GM12878 (cell line): ENCODE data around the gene TRRAP. TPM values are rescaled to one million over a fixed set of nuclear protein-coding genes. Genes with fewer than 3 reads are reported as not detected.

Source experiments
- ATAC-seq: fragments of 200-7000 bp; cut with Tn5 transposase; 3 replicates; pipeline ENCODE4 v1.9.1; 2020; ENCODE audit warnings: mild to moderate bottlenecking, moderate library complexity
- BruUV-seq: library from RNA; stranded (reverse); fragments of 400-500 nt; replicated peaks from 2 replicates; lab custom pipeline; 2021; lab: Mats Ljungman, UMichigan
- CTCF ChIA-PET: fragments of 300-600 bp; sonication (Branson Sonifier 250); formaldehyde crosslinking; extraction: SDS; loops from one replicate; lab custom pipeline; 2021; ENCODE audit warnings: inconsistent platforms; lab: Yijun Ruan, JAX
- POLR2A ChIA-PET: fragments of 350-600 bp; formaldehyde crosslinking; extraction: SDS; loops from one replicate; lab custom pipeline; 2021; ENCODE audit warnings: inconsistent platforms; lab: Charles Lee
- RAD21 ChIA-PET: fragments of 300-600 bp; sonication (Branson Sonifier 250); formaldehyde crosslinking; loops from one replicate; lab custom pipeline; 2023; ENCODE audit warnings: antibody characterized with exemption; ENCODE audit not compliant: unreplicated experiment; lab: Charles Lee
- SMC1A ChIA-PET: fragments of 300-600 bp; sonication (Branson Sonifier 250); formaldehyde crosslinking; loops from one replicate; lab custom pipeline; 2023; ENCODE audit not compliant: unreplicated experiment, uncharacterized antibody; lab: Charles Lee
- DNase-seq: peaks from one replicate; pipeline ENCODE4 v3.0.0-alpha.2; 2011; ENCODE audit warnings: low read depth, low spot score
- FAIRE-seq: peaks from 3 replicates; lab custom pipeline; 2011; peaks lifted over from hg19 to GRCh38; lab: Jason Lieb, UNC
- H2AFZ ChIP-seq: 2 replicates; pipeline ENCODE4 v1.6.0; 2011; ENCODE audit warnings: low read depth, low read length, control low read depth; ENCODE audit not compliant: control insufficient read depth
- H3K27ac ChIP-seq: 2 replicates; pipeline ENCODE4 v1.5.1; 2011; ENCODE audit warnings: control low read depth; ENCODE audit not compliant: control insufficient read depth, insufficient read depth
- H3K27me3 ChIP-seq, 2 experiments: replicated peaks in 1 of 2; 2 replicates each; pipeline versions ENCODE4 v1.6.0 to v1.6.1; 2011; ENCODE audit warnings: low read length in 1 of 2; ENCODE audit not compliant: control insufficient read depth in 2 of 2, insufficient read depth in 2 of 2
- H3K36me3 ChIP-seq, 2 experiments: 2 replicates each; pipeline ENCODE4 v1.5.1; 2011; ENCODE audit warnings: low read length in 1 of 2; ENCODE audit not compliant: control insufficient read depth in 2 of 2, insufficient read depth in 2 of 2
- H3K4me1 ChIP-seq: 2 replicates; pipeline ENCODE4 v1.6.1; 2011; ENCODE audit warnings: mild to moderate bottlenecking, low read length, moderate library complexity, mixed read lengths; ENCODE audit not compliant: control insufficient read depth, insufficient read depth
- H3K4me2 ChIP-seq: 2 replicates; pipeline ENCODE4 v1.6.0; 2011; ENCODE audit warnings: control low read depth; ENCODE audit not compliant: control insufficient read depth, insufficient read depth
- H3K4me3 ChIP-seq: fragments of 200-600 bp; sonication (generic); 2 replicates; pipeline ENCODE4 v1.5.1; 2016
- H3K79me2 ChIP-seq: 2 replicates; pipeline ENCODE4 v1.6.0; 2011; ENCODE audit warnings: low read length; ENCODE audit not compliant: control insufficient read depth, insufficient read depth
- H3K9ac ChIP-seq: 2 replicates; pipeline ENCODE4 v1.8.0; 2011; ENCODE audit warnings: low read length, control low read depth, mixed read lengths; ENCODE audit not compliant: control insufficient read depth, insufficient read depth
- H3K9me3 ChIP-seq: replicated peaks from 3 replicates; pipeline ENCODE4 v1.5.1; 2011; ENCODE audit warnings: mild to moderate bottlenecking, low read length; ENCODE audit not compliant: control insufficient read depth, insufficient read depth
- H4K20me1 ChIP-seq: 2 replicates; pipeline ENCODE4 v1.6.0; 2011; ENCODE audit not compliant: control insufficient read depth, insufficient read depth
- RUNX3 ChIP-seq: IDR thresholded peaks from 2 replicates; pipeline ENCODE4 v1.6.1; 2012; ENCODE audit warnings: low read length, inconsistent platforms
- SUPT20H ChIP-seq: IDR thresholded peaks from 2 replicates; pipeline ENCODE4 v1.6.1; 2011; ENCODE audit warnings: low read depth, mild to moderate bottlenecking, low read length, moderate library complexity, borderline replicate concordance; ENCODE audit not compliant: control insufficient read depth
- in situ Hi-C: fragments of 300-500 bp; cut with MboI; formaldehyde crosslinking; loops from 9 replicates; pipeline ENCODE4 v1.14.3; 2018; ENCODE audit warnings: mixed read lengths
- intact Hi-C: fragments of 100-400 bp; cut with micrococcal nuclease; formaldehyde crosslinking; loops from one replicate; pipeline ENCODE4 v1.14.2; 2022; ENCODE audit not compliant: unreplicated experiment
- polyA plus RNA-seq, 11 experiments: library from polyadenylated mRNA; depleted of rRNA in 4 of 11; unstranded in 6 of 11; stranded (reverse) in 5 of 11; fragments of >200 nt; fragmentation: Nextera tagmentation in 4 of 11; fragmentation: Illumina TruSeq in 1 of 11; extraction: Ambion mirVana in 4 of 11; extraction: Trizol in 1 of 11; gene quantifications; 1 replicate in 1 of 11; 2 replicates in 10 of 11; pipeline versions ENCODE4 v1.2.1 to v1.2.3, GENCODE V29; 2011 to 2016; ENCODE audit warnings: inconsistent platforms in 2 of 11, missing spikeins in 2 of 11, low read depth in 1 of 11
- total RNA-seq, 4 experiments: library from RNA; depleted of rRNA in 3 of 4; stranded (reverse); fragments of >200 nt in 3 of 4; fragmentation: Illumina TruSeq in 1 of 4; extraction: Trizol in 1 of 4; gene quantifications; 2 replicates each; pipeline versions ENCODE4 v1.2.1 to v1.2.3, GENCODE V29; 2013 to 2021
- TF ChIP-seq, protein P1 (sequence below): fragments of 450-650 bp; IDR thresholded peaks from 2 replicates; pipeline ENCODE4 v1.6.1; 2016; ENCODE audit warnings: mild to moderate bottlenecking
- TF ChIP-seq, protein P2 (sequence below): IDR thresholded peaks from 2 replicates; pipeline ENCODE4 v1.6.1; 2012; ENCODE audit warnings: low read length, inconsistent platforms

The TRRAP gene
- total and polyA plus RNA-seq, 10 of the 15 experiments (the other 5 are each of a cell fraction or from before 2014, with no cell fraction given), result 1.1 to 39.3 (median 8.5) TPM

DNA sequence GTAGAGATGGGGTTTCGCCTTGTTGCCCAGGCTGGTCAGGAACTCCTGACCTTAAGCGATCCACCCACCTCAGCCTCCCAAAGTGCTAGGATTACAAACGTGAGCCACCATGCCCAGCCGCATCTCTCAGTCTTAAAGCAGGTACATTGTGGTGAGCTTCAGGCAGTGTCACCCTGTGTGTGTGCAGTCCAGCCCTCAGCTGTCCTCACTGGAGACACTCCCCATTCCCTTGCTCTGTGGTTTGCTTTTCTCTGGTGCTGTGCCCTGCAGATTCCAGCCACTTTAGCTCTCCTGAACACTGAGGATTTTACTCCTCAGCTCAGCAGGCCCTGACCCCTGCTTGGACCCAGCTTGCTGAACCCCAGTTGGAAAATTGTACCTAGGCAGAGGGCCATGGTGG, 6.1 kb downstream of the TRRAP start (continued):
- TF ChIP-seq, protein P1, sequence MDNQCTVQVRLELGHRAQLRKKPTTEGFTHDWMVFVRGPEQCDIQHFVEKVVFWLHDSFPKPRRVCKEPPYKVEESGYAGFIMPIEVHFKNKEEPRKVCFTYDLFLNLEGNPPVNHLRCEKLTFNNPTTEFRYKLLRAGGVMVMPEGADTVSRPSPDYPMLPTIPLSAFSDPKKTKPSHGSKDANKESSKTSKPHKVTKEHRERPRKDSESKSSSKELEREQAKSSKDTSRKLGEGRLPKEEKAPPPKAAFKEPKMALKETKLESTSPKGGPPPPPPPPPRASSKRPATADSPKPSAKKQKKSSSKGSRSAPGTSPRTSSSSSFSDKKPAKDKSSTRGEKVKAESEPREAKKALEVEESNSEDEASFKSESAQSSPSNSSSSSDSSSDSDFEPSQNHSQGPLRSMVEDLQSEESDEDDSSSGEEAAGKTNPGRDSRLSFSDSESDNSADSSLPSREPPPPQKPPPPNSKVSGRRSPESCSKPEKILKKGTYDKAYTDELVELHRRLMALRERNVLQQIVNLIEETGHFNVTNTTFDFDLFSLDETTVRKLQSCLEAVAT, result no peak
- TF ChIP-seq, protein P2, sequence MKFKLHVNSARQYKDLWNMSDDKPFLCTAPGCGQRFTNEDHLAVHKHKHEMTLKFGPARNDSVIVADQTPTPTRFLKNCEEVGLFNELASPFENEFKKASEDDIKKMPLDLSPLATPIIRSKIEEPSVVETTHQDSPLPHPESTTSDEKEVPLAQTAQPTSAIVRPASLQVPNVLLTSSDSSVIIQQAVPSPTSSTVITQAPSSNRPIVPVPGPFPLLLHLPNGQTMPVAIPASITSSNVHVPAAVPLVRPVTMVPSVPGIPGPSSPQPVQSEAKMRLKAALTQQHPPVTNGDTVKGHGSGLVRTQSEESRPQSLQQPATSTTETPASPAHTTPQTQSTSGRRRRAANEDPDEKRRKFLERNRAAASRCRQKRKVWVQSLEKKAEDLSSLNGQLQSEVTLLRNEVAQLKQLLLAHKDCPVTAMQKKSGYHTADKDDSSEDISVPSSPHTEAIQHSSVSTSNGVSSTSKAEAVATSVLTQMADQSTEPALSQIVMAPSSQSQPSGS, result no peak

DNA sequence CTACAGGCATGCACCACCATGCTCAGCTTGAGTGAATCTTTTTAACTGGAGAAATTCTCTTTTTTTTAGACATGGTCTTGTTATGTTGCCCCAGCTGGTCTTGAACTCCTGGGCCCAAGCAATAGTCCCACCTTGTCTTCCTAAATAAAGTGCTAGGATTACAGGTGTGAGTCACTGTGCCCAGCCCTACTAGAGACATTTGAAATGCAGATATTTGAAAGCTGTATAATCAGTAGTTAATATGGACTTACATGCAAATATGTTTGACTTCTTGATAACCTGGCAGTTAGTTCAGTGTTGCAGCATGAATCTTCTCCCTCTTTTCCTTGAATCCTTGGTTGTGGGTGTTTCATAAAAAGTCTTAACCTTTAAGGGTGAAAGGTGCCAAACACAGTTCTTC, 8.7 kb downstream of the TRRAP start:
- CTCF ChIA-PET, result no interaction called here
- intact Hi-C loops (no loop called here), in situ Hi-C loops (no loop called here)
- Histone ChIP-seq H3K27ac (no peak overlapping the region), H3K36me3 (peaks cover 5 to 25% of the 10 kb centered on the region in 2 experiments), H3K9me3 (no peaks in the 10 kb centered on the region), H3K4me2 (no peak overlapping the region), H4K20me1 (no peaks in the 10 kb centered on the region), H3K27me3 (no peaks in the 10 kb centered on the region), H3K4me1 (0 out of 2 replicates have a peak, but pooled peaks cover 3% of the 10 kb centered on the region), H3K4me3 (no peak overlapping the region), H3K9ac (no peak overlapping the region), H2AFZ (no peak overlapping the region), H3K79me2 (peaks cover 6% of the 10 kb centered on the region)
- peak; percentile 44 for FAIRE-seq
- no peak for TF ChIP-seq RUNX3
- TF ChIP-seq SUPT20H, result no peak
- ATAC-seq, result no peak
- RAD21 ChIA-PET, result no interaction called here
- SMC1A ChIA-PET, result no interaction called here
- DNase-seq, result no peak
- BruUV-seq, result no TSS peak
- POLR2A ChIA-PET, result no interaction called here
